IMR-90 (cell line): ENCODE measurements around the gene DLL3.

ENCODE experiments used
- CEBPB ChIP-seq: IDR thresholded peaks from 2 replicates; pipeline ENCODE4 v1.6.1; 2012; ENCODE audit warnings: low read depth, low read length, improper control_type of control experiment
- CHD1 ChIP-seq: IDR thresholded peaks from 2 replicates; pipeline ENCODE4 v1.6.1; 2012; ENCODE audit warnings: low read depth, low read length, improper control_type of control experiment
- CTCF ChIP-seq: conservative IDR thresholded peaks from 2 replicates; pipeline ENCODE4 v1.5.1; 2012; ENCODE audit warnings: mild to moderate bottlenecking, low read depth, low read length, improper control_type of control experiment
- FOS ChIP-seq: fragments of 150-350 bp; IDR thresholded peaks from 2 replicates; pipeline ENCODE4 v1.6.1; 2016; ENCODE audit warnings: low read depth, low read length
- MAFK ChIP-seq: IDR thresholded peaks from 2 replicates; pipeline ENCODE4 v1.6.1; 2012; ENCODE audit warnings: low read depth, low read length, improper control_type of control experiment
- MAZ ChIP-seq: IDR thresholded peaks from 2 replicates; pipeline ENCODE4 v1.6.1; 2012; ENCODE audit warnings: low read depth, mild to moderate bottlenecking, low read length, improper control_type of control experiment, moderate library complexity, borderline replicate concordance
- MXI1 ChIP-seq: IDR thresholded peaks from 2 replicates; pipeline ENCODE4 v1.6.1; 2012; ENCODE audit warnings: low read depth, mild to moderate bottlenecking, low read length, moderate library complexity, borderline replicate concordance
- POLR2A ChIP-seq: IDR thresholded peaks from 2 replicates; pipeline ENCODE4 v1.6.1; 2012; ENCODE audit warnings: mild to moderate bottlenecking, low read depth, low read length
- RCOR1 ChIP-seq: IDR thresholded peaks from 2 replicates; pipeline ENCODE4 v1.6.1; 2012; ENCODE audit warnings: mild to moderate bottlenecking, low read length, improper control_type of control experiment; ENCODE audit not compliant: insufficient replicate concordance
- RFX5 ChIP-seq: IDR thresholded peaks from 2 replicates; pipeline ENCODE4 v1.8.0; 2012; ENCODE audit warnings: low read depth, mild to moderate bottlenecking, low read length, moderate library complexity
- SMC3 ChIP-seq: fragments of 150-350 bp; IDR thresholded peaks from 2 replicates; pipeline ENCODE4 v1.6.1; 2016; ENCODE audit warnings: low read depth, mild to moderate bottlenecking, antibody characterized with exemption, low read length, moderate library complexity
- TF ChIP-seq, protein P1 (sequence below): fragments of 150-350 bp; IDR thresholded peaks from 2 replicates; pipeline ENCODE4 v1.6.1; 2016; ENCODE audit warnings: low read depth, mild to moderate bottlenecking, low read length, moderate library complexity, borderline replicate concordance

GRCh38 chr19:39496063-39496462 is 2.7 kb upstream of the DLL3 start:
- no peak for TF ChIP-seq CTCF
- no peak for TF ChIP-seq CEBPB
- TF ChIP-seq POLR2A, result no peak
- no peak for TF ChIP-seq SMC3
- TF ChIP-seq CHD1, result no peak
- TF ChIP-seq RFX5, result no peak
- no peak for TF ChIP-seq MXI1
- TF ChIP-seq MAFK, result no peak
- TF ChIP-seq, protein P1, sequence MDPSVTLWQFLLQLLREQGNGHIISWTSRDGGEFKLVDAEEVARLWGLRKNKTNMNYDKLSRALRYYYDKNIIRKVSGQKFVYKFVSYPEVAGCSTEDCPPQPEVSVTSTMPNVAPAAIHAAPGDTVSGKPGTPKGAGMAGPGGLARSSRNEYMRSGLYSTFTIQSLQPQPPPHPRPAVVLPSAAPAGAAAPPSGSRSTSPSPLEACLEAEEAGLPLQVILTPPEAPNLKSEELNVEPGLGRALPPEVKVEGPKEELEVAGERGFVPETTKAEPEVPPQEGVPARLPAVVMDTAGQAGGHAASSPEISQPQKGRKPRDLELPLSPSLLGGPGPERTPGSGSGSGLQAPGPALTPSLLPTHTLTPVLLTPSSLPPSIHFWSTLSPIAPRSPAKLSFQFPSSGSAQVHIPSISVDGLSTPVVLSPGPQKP, result no peak
- no peak for TF ChIP-seq MAZ
- no peak for TF ChIP-seq RCOR1
- TF ChIP-seq FOS, result no peak
